Smooth muscle cell (in vitro differentiated cells): ENCODE measurements around the gene RASGRF1. TPM values are rescaled to one million over a fixed set of nuclear protein-coding genes. Genes with fewer than 3 reads are reported as not detected.

ENCODE experiments used
- DNase-seq: peaks from one replicate; lab custom pipeline; 2025; ENCODE audit not compliant: unreplicated experiment; lab: John Stamatoyannopoulos, UW
- H2AFZ ChIP-seq: fragments of 200-600 bp; sonication (generic); 2 replicates; pipeline ENCODE4 v1.6.0; 2016; ENCODE audit warnings: antibody characterized with exemption, low read depth, mild to moderate bottlenecking
- H3F3A ChIP-seq: fragments of 200-600 bp; sonication (generic); 2 replicates; pipeline ENCODE4 v1.6.0; 2017; ENCODE audit warnings: antibody characterized with exemption, low read depth
- H3K27ac ChIP-seq: fragments of 200-600 bp; sonication (generic); 2 replicates; pipeline ENCODE4 v1.5.1; 2016; ENCODE audit warnings: low read depth, mild to moderate bottlenecking
- H3K27me3 ChIP-seq: fragments of 200-600 bp; sonication (generic); 2 replicates; pipeline ENCODE4 v1.6.1; 2016; ENCODE audit warnings: low read depth, mild to moderate bottlenecking
- H3K36me3 ChIP-seq: fragments of 200-600 bp; sonication (generic); 2 replicates; pipeline ENCODE4 v1.5.1; 2016; ENCODE audit warnings: low read depth
- H3K4me1 ChIP-seq: fragments of 200-600 bp; sonication (generic); 2 replicates; pipeline ENCODE4 v1.5.1; 2016; ENCODE audit warnings: low read depth
- H3K4me2 ChIP-seq: fragments of 200-600 bp; sonication (generic); 2 replicates; pipeline ENCODE4 v1.6.0; 2016; ENCODE audit warnings: mild to moderate bottlenecking
- H3K4me3 ChIP-seq: fragments of 200-600 bp; sonication (generic); 2 replicates; pipeline ENCODE4 v1.5.1; 2016; ENCODE audit warnings: mild to moderate bottlenecking
- H3K79me2 ChIP-seq: fragments of 200-600 bp; sonication (generic); 2 replicates; pipeline ENCODE4 v1.6.0; 2016; ENCODE audit warnings: low read depth, mild to moderate bottlenecking
- H3K9ac ChIP-seq: fragments of 200-600 bp; sonication (generic); 2 replicates; pipeline ENCODE4 v1.6.0; 2016; ENCODE audit warnings: low read depth
- H3K9me3 ChIP-seq: fragments of 200-600 bp; sonication (generic); replicated peaks from 2 replicates; pipeline ENCODE4 v1.5.1; 2016; ENCODE audit warnings: low read depth
- H4K20me1 ChIP-seq: fragments of 200-600 bp; sonication (generic); 2 replicates; pipeline ENCODE4 v1.6.0; 2016; ENCODE audit warnings: low read depth
- CTCF ChIP-seq: fragments of 200-600 bp; sonication (generic); IDR thresholded peaks from 2 replicates; pipeline ENCODE4 v1.5.1; 2017; ENCODE audit warnings: borderline replicate concordance, mild to moderate bottlenecking, antibody characterized with exemption; ENCODE audit not compliant: insufficient read depth, poor library complexity, severe bottlenecking
- WGBS: methylation state at CpG from one replicate; pipeline ENCODE4 v1.1.7; 2016; ENCODE audit warnings: low lambda C conversion rate; 5-methylcytosine and 5-hydroxymethylcytosine counted together
- polyA plus RNA-seq: library from polyadenylated mRNA; unstranded; fragments of >200 nt; fragmentation: Nextera tagmentation; extraction: Ambion mirVana; gene quantifications from 2 replicates; pipeline ENCODE4 v1.2.1, GENCODE V29; 2016
- total RNA-seq: library from RNA; depleted of rRNA; stranded (reverse); fragments of >200 nt; gene quantifications from 2 replicates; pipeline ENCODE4 v1.2.3, GENCODE V29; 2014

The RASGRF1 gene
- total and polyA plus RNA-seq, 2 experiments from 2014 or later, result 0.17 to 0.22 TPM

GRCh38 chr15:78983146-78983918 lies 107.2 kb downstream of the RASGRF1 start:
- no peaks in the 10 kb centered on the region for H3K9me3 ChIP-seq
- no peak for TF ChIP-seq CTCF
- no peak overlapping the region for H3K27ac ChIP-seq
- no peaks in the 10 kb centered on the region for H3K27me3 ChIP-seq
- no peak overlapping the region for H3K4me3 ChIP-seq
- H3K4me2 ChIP-seq, result no peak overlapping the region
- no peaks in the 10 kb centered on the region for H3K36me3 ChIP-seq
- no peaks in the 10 kb centered on the region for H4K20me1 ChIP-seq
- DNase-seq, result no peak
- no peaks in the 10 kb centered on the region for H3K4me1 ChIP-seq
- 69% methylated on average over 5 of the region's 5 CpGs for WGBS
- no peak overlapping the region for H2AFZ ChIP-seq
- no peak overlapping the region for H3K9ac ChIP-seq
- H3F3A ChIP-seq, result no peaks in the 10 kb centered on the region
- H3K79me2 ChIP-seq, result no peaks in the 10 kb centered on the region

GRCh38 chr15:78982736-78983135 lies 107.8 kb downstream of the RASGRF1 start:
- Histone ChIP-seq H3K36me3 (no peaks in the 10 kb centered on the region), H3K27me3 (no peaks in the 10 kb centered on the region), H3F3A (no peaks in the 10 kb centered on the region), H3K4me2 (no peak overlapping the region), H4K20me1 (no peaks in the 10 kb centered on the region), H2AFZ (no peak overlapping the region), H3K9me3 (no peaks in the 10 kb centered on the region), H3K4me1 (no peaks in the 10 kb centered on the region), H3K4me3 (no peak overlapping the region), H3K9ac (no peak overlapping the region), H3K79me2 (no peaks in the 10 kb centered on the region), H3K27ac (no peak overlapping the region)
- 86% methylated on average over 10 of the region's 10 CpGs for WGBS
- TF ChIP-seq CTCF, result no peak
- no peak for DNase-seq

GRCh38 chr15:78981532-78982313 lies 108.9 kb downstream of the RASGRF1 start:
- 94% methylated on average over 11 of the region's 11 CpGs for WGBS
- Histone ChIP-seq H3K36me3 (no peaks in the 10 kb centered on the region), H3F3A (no peaks in the 10 kb centered on the region), H3K4me2 (no peak overlapping the region), H3K27ac (no peak overlapping the region), H3K79me2 (no peaks in the 10 kb centered on the region), H3K9ac (no peak overlapping the region), H2AFZ (no peak overlapping the region), H3K9me3 (no peaks in the 10 kb centered on the region), H3K4me1 (no peaks in the 10 kb centered on the region), H4K20me1 (no peaks in the 10 kb centered on the region), H3K27me3 (no peaks in the 10 kb centered on the region), H3K4me3 (no peak overlapping the region)
- no peak for TF ChIP-seq CTCF
- DNase-seq, result no peak
